ENCODE results near the gene PCDH12.

Gene PCDH12

GRCh38 chr5:141958113-141958512, at the start of gene PCDH12:
PCDH12 (minus strand) TSS chr5:141958202; CDS start chr5:141957851, 351 bp downstream.
- H3K9me3 Mint-ChIP-seq = no peaks in the 10 kb centered on the region
- peak within 1 kb of the TSS; percentile 2 to 97 for H3K27ac Mint-ChIP-seq
- ATAC-seq (peak; percentile 33), DNase-seq (peak; percentile 22 to 43)
- peaks cover 47% of the 10 kb centered on the region for H3K4me1 Mint-ChIP-seq
- no peaks in the 10 kb centered on the region for H3K27me3 Mint-ChIP-seq
- H3K4me3 Mint-ChIP-seq = peak within 1 kb of the TSS; percentile 22 to 90

- H3K4me3 Mint-ChIP-seq = peak overlapping the region; percentile 60 to 69
- peaks cover 95% of the 10 kb centered on the region for H3K4me1 Mint-ChIP-seq
- H3K9me3 Mint-ChIP-seq = no peaks in the 10 kb centered on the region
- DNase-seq = no peak
- no peaks in the 10 kb centered on the region for H3K27me3 Mint-ChIP-seq
- H3K27ac Mint-ChIP-seq = peak overlapping the region; percentile 90 to 96
- ATAC-seq = no peak
These were observed 49.2 kb upstream of the PCDH12 start for GRCh38 chr5:142007237-142007544.

- Mint-ChIP-seq H3K9me3 (no peaks in the 10 kb centered on the region), H3K4me3 (peak overlapping the region; percentile 60 to 69), H3K27me3 (no peaks in the 10 kb centered on the region), H3K4me1 (peaks cover 96% of the 10 kb centered on the region), H3K27ac (peak overlapping the region; percentile 90 to 98)
- ATAC-seq (peak; percentile 94), DNase-seq (peak; percentile 63 to 76)
These were observed 48.6 kb upstream of the PCDH12 start for GRCh38 chr5:142006363-142007236.

GRCh38 chr5:142003266-142003800, 45.3 kb upstream of the PCDH12 start:
- DNase-seq = no peak
- H3K4me3 Mint-ChIP-seq = peak overlapping the region in 1 of 2 donors; percentile 41
- ATAC-seq = no peak
- H3K9me3 Mint-ChIP-seq = no peaks in the 10 kb centered on the region
- H3K27me3 Mint-ChIP-seq = no peaks in the 10 kb centered on the region
- peaks cover 80% of the 10 kb centered on the region for H3K4me1 Mint-ChIP-seq
- peak overlapping the region; percentile 76 to 83 for H3K27ac Mint-ChIP-seq

- ATAC-seq = peak; percentile 69
- Mint-ChIP-seq H3K4me3 (peak overlapping the region in 1 of 2 donors; percentile 4), H3K27ac (peak overlapping the region; percentile 35 to 83), H3K9me3 (no peaks in the 10 kb centered on the region), H3K27me3 (no peaks in the 10 kb centered on the region), H3K4me1 (peaks cover 56% of the 10 kb centered on the region)
- DNase-seq = peak in 1 of 2 donors; percentile 25
These were observed 42.9 kb upstream of the PCDH12 start for GRCh38 chr5:142000704-142001484.

- Mint-ChIP-seq H3K4me1 (peaks cover 49% of the 10 kb centered on the region), H3K27me3 (no peaks in the 10 kb centered on the region), H3K9me3 (no peaks in the 10 kb centered on the region), H3K27ac (peak overlapping the region; percentile 35 to 83), H3K4me3 (no peak overlapping the region)
- no peak for DNase-seq
- no peak for ATAC-seq
These were observed 42.2 kb upstream of the PCDH12 start for GRCh38 chr5:142000173-142000572.

GRCh38 chr5:141997358-141997960, 39.5 kb upstream of the PCDH12 start:
- ATAC-seq = no peak
- H3K4me1 Mint-ChIP-seq = peaks cover 36% of the 10 kb centered on the region
- H3K9me3 Mint-ChIP-seq = no peaks in the 10 kb centered on the region
- no peak overlapping the region for H3K4me3 Mint-ChIP-seq
- no peak for DNase-seq
- H3K27me3 Mint-ChIP-seq = no peaks in the 10 kb centered on the region
- no peak overlapping the region for H3K27ac Mint-ChIP-seq

- DNase-seq = no peak
- Mint-ChIP-seq H3K27me3 (no peaks in the 10 kb centered on the region), H3K9me3 (no peaks in the 10 kb centered on the region), H3K4me1 (peaks cover 18% of the 10 kb centered on the region), H3K4me3 (no peak overlapping the region), H3K27ac (no peak overlapping the region)
- ATAC-seq = no peak
These were observed 37.7 kb upstream of the PCDH12 start for GRCh38 chr5:141995656-141996055.

- DNase-seq (no peak), ATAC-seq (no peak)
- Mint-ChIP-seq H3K4me3 (no peak overlapping the region), H3K4me1 (peaks cover 13% of the 10 kb centered on the region), H3K27ac (no peak overlapping the region), H3K27me3 (no peaks in the 10 kb centered on the region), H3K9me3 (no peaks in the 10 kb centered on the region)
These were observed 36.6 kb upstream of the PCDH12 start for GRCh38 chr5:141994511-141995136.

GRCh38 chr5:141992349-141992963, 34.5 kb upstream of the PCDH12 start:
- H3K4me3 Mint-ChIP-seq = no peak overlapping the region
- H3K4me1 Mint-ChIP-seq = peaks cover 13% of the 10 kb centered on the region
- H3K9me3 Mint-ChIP-seq = no peaks in the 10 kb centered on the region
- no peak overlapping the region for H3K27ac Mint-ChIP-seq
- DNase-seq (peak; percentile 62 to 64), ATAC-seq (peak; percentile 74)
- H3K27me3 Mint-ChIP-seq = no peaks in the 10 kb centered on the region

GRCh38 chr5:141989720-141990119, 31.7 kb upstream of the PCDH12 start:
- no peak overlapping the region for H3K4me3 Mint-ChIP-seq
- H3K9me3 Mint-ChIP-seq = no peaks in the 10 kb centered on the region
- ATAC-seq (no peak), DNase-seq (no peak)
- no peak overlapping the region for H3K27ac Mint-ChIP-seq
- no peaks in the 10 kb centered on the region for H3K27me3 Mint-ChIP-seq
- H3K4me1 Mint-ChIP-seq = peaks cover 11% of the 10 kb centered on the region

GRCh38 chr5:141986072-141986471, 28.1 kb upstream of the PCDH12 start:
- H3K27me3 Mint-ChIP-seq = no peaks in the 10 kb centered on the region
- no peaks in the 10 kb centered on the region for H3K4me1 Mint-ChIP-seq
- H3K27ac Mint-ChIP-seq = no peak overlapping the region
- no peaks in the 10 kb centered on the region for H3K9me3 Mint-ChIP-seq
- DNase-seq (no peak), ATAC-seq (no peak)
- no peak overlapping the region for H3K4me3 Mint-ChIP-seq

GRCh38 chr5:141982626-141983025, 24.6 kb upstream of the PCDH12 start:
- Mint-ChIP-seq H3K27me3 (no peaks in the 10 kb centered on the region), H3K4me1 (no peaks in the 10 kb centered on the region), H3K4me3 (no peak overlapping the region), H3K9me3 (no peaks in the 10 kb centered on the region), H3K27ac (no peak overlapping the region)
- DNase-seq (no peak), ATAC-seq (no peak)

- no peak for DNase-seq
- no peak for ATAC-seq
- no peaks in the 10 kb centered on the region for H3K27me3 Mint-ChIP-seq
- peaks cover 23% of the 10 kb centered on the region for H3K4me1 Mint-ChIP-seq
- H3K4me3 Mint-ChIP-seq = no peak overlapping the region
- no peaks in the 10 kb centered on the region for H3K9me3 Mint-ChIP-seq
- H3K27ac Mint-ChIP-seq = no peak overlapping the region
These were observed 20.4 kb upstream of the PCDH12 start for GRCh38 chr5:141978389-141978788.

- no peaks in the 10 kb centered on the region for H3K27me3 Mint-ChIP-seq
- DNase-seq (no peak), ATAC-seq (no peak)
- H3K4me1 Mint-ChIP-seq = peaks cover 32% of the 10 kb centered on the region
- no peaks in the 10 kb centered on the region for H3K9me3 Mint-ChIP-seq
- H3K27ac Mint-ChIP-seq = no peak overlapping the region
- H3K4me3 Mint-ChIP-seq = no peak overlapping the region
These were observed 18.2 kb upstream of the PCDH12 start for GRCh38 chr5:141976176-141976575.

Measured in stimulated activated naive CD8-positive, alpha-beta T cell treated with anti-CD3 and anti-CD28 coated beads, Interleukin-15, amount 100 ng/mL, for 72 hours (primary cell).